HG03139 (cell line): Measurements from ENCODE around the gene ADAMTS13.
"Not testable (repeated sequence)": the region's sequence is repeated elsewhere in the genome, so short reads cannot be mapped to it uniquely, and the experiment has no call there.

Experiments
- ATAC-seq: cut with Tn5 transposase; IDR thresholded peaks from one replicate; pipeline ENCODE4 v1.9.1; 2021; ENCODE audit not compliant: unreplicated experiment

ADAMTS13 gene

GRCh38 chr9:133423216-133423615, 1.0 kb downstream of the ADAMTS13 start:
- no peak for ATAC-seq

- ATAC-seq, result no peak
Measured at GRCh38 chr9:133424187-133424586, 2.0 kb downstream of the ADAMTS13 start.

- ATAC-seq, result no peak
Measured at GRCh38 chr9:133425049-133425632, 3.0 kb downstream of the ADAMTS13 start.

GRCh38 chr9:133426011-133426410, 3.8 kb downstream of the ADAMTS13 start:
- ATAC-seq, result no peak

- ATAC-seq, result no peak
Measured at GRCh38 chr9:133427658-133428348, 5.6 kb downstream of the ADAMTS13 start.

GRCh38 chr9:133428617-133429101, 6.5 kb downstream of the ADAMTS13 start:
- no peak for ATAC-seq

GRCh38 chr9:133429214-133429613, 7.0 kb downstream of the ADAMTS13 start:
- ATAC-seq, result no peak

- no peak for ATAC-seq
Measured at GRCh38 chr9:133429641-133430161, 7.5 kb downstream of the ADAMTS13 start.

- ATAC-seq, result no peak
Measured at GRCh38 chr9:133430244-133430643, 8.1 kb downstream of the ADAMTS13 start.

- ATAC-seq, result no peak
Measured at GRCh38 chr9:133433351-133433843, 11.2 kb downstream of the ADAMTS13 start.

GRCh38 chr9:133436681-133437080, 14.5 kb downstream of the ADAMTS13 start:
- no peak for ATAC-seq

- ATAC-seq, result no peak
Measured at GRCh38 chr9:133437753-133438531, 15.8 kb downstream of the ADAMTS13 start.

- no peak for ATAC-seq
Measured at GRCh38 chr9:133439337-133439736, 17.2 kb downstream of the ADAMTS13 start.

GRCh38 chr9:133440874-133441273, 18.7 kb downstream of the ADAMTS13 start:
- ATAC-seq, result no peak

- no peak for ATAC-seq
Measured at GRCh38 chr9:133441571-133441970, 19.4 kb downstream of the ADAMTS13 start.

- ATAC-seq, result no peak
Measured at GRCh38 chr9:133443248-133443647, 21.1 kb downstream of the ADAMTS13 start.

GRCh38 chr9:133443982-133444381, 21.8 kb downstream of the ADAMTS13 start:
- ATAC-seq, result no peak

- no peak for ATAC-seq
Measured at GRCh38 chr9:133445293-133445969, 23.3 kb downstream of the ADAMTS13 start.

GRCh38 chr9:133448487-133448972, 26.4 kb downstream of the ADAMTS13 start:
- ATAC-seq, result no peak

- ATAC-seq, result no peak
Measured at GRCh38 chr9:133449760-133450159, 27.6 kb downstream of the ADAMTS13 start.

- ATAC-seq, result not testable (repeated sequence)
Measured at GRCh38 chr9:133451865-133452264, 29.7 kb downstream of the ADAMTS13 start.
